ENCODE results near the gene ADAM19. TPM values are rescaled to one million over a fixed set of nuclear protein-coding genes. Genes with fewer than 3 reads are reported as not detected.

ADAM19 gene
- total and polyA plus RNA-seq, 12 donors, result 5.5 to 49.6 (median 18.2) TPM

DNA sequence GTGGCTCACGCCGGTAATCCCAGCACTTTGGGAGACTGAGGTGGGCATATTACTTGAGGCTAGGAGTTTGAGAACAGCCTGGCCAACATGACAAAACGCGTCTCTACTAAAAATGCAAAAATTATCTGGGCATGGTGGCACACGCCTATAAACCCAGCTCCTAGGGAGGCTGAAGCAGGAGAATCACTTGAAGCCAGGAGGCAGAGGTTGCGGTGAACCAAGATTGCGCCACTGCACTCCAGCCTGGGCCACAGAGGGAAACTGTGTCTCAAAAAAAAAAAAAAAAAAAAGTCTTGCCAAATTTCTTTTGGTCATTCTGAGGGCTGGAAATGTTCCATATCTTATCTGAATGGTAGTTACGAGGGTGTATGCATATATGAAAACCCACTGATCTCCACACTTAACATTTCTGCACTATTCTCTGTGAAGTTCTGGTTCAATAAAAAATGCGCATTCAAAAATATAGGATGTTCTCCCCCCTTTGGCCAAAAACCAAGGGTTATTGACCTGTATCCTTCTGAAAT is 129.1 kb downstream of the ADAM19 start:
- no peak for DNase-seq
- TF ChIP-seq CTCF (IDR thresholded peaks at IDR 0.05), result no peak

GRCh38 chr5:157445745-157446411 is 129.7 kb downstream of the ADAM19 start:
- intact Hi-C loops (cut with DNase I), result no loop called here
- WGBS, 2 donors, result 95% methylated on average over 5 of the region's 5 CpGs
- peaks cover 0 to 21% (median 10%) of the 10 kb centered on the region in 9 donors for H3K4me1 ChIP-seq
- H3K27ac ChIP-seq, result no peak overlapping the region
- DNase-seq (no peak), ATAC-seq (no peak)
- TF ChIP-seq CTCF (IDR thresholded peaks at IDR 0.05), result no peak
- H3K27me3 ChIP-seq, result no peaks in the 10 kb centered on the region
- no peak overlapping the region for H3K4me3 ChIP-seq
- H3K36me3 ChIP-seq, result no peaks in the 10 kb centered on the region
- no peaks in the 10 kb centered on the region for H3K9me3 ChIP-seq

More for the DNA sequence above, 129.1 kb downstream of the ADAM19 start:
- Histone ChIP-seq H3K27ac (no peak overlapping the region), H3K9me3 (no peaks in the 10 kb centered on the region), H3K4me3 (no peak overlapping the region), H3K36me3 (no peaks in the 10 kb centered on the region), H3K27me3 (no peaks in the 10 kb centered on the region), H3K4me1 (peaks cover 0 to 21% (median 10%) of the 10 kb centered on the region in 9 donors)
- 93% methylated on average over 9 of the region's 9 CpGs for WGBS, 2 donors
- intact Hi-C loops (cut with DNase I), result no loop called here
- no peak for ATAC-seq

- no peak for DNase-seq
- Histone ChIP-seq H3K27me3 (no peaks in the 10 kb centered on the region), H3K9me3 (no peaks in the 10 kb centered on the region), H3K4me3 (no peak overlapping the region), H3K27ac (no peak overlapping the region), H3K36me3 (no peaks in the 10 kb centered on the region), H3K4me1 (peaks cover 0 to 15% (median 7%) of the 10 kb centered on the region in 9 donors)
- no peak for ATAC-seq
- no peak for TF ChIP-seq CTCF (IDR thresholded peaks at IDR 0.05)
- intact Hi-C loops (cut with DNase I), result no loop called here
- WGBS, 2 donors, result 66 to 75% methylated on average over 4 of the region's 4 CpGs
These were observed 131.4 kb downstream of the ADAM19 start for GRCh38 chr5:157444224-157444623.

DNA sequence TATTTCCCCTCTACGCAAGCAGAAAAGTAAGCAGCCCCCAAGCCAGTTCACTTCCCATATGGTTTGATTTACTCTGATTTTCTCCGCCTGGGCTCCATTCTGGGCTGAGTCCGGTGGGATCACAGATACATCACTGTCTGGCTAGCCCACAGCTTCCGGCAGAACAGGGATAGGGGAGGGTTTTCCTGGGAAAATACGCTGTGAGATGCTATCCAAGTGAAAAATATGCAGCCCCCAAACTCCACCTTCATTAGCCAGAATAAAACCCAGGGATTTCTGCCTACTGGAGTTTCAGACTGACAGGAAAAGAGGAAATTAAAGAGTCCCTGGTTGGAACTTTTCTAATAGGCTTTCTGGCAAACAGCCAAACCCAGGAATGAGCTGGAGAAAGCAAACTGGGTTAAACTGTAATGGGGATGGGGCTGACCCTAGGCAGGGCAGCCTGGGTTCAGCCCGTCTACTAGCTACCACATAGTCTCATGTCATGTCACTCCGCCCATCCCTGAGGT is 132.5 kb downstream of the ADAM19 start:
- Histone ChIP-seq H3K4me3 (peak overlapping the region in 1 of 10 donors; percentile 2), H3K9me3 (no peaks in the 10 kb centered on the region), H3K27me3 (no peaks in the 10 kb centered on the region), H3K36me3 (no peaks in the 10 kb centered on the region), H3K27ac (peak overlapping the region in 2 of 10 donors; percentile 4 to 7), H3K4me1 (peaks cover 0 to 8% (median 0%) of the 10 kb centered on the region in 9 donors)
- 48 to 58% methylated on average over 7 of the region's 7 CpGs for WGBS, 2 donors
- peak in 2 of 8 donors; percentile 66 to 71 for ATAC-seq
- DNase-seq, result peak in 1 of 2 donors; percentile 21
- no peak for TF ChIP-seq CTCF (IDR thresholded peaks at IDR 0.05)
- intact Hi-C loops (cut with DNase I), result no loop called here
